GM12878 (cell line): ENCODE results near the gene PPP1R9B. TPM values are rescaled to one million over a fixed set of nuclear protein-coding genes. Genes with fewer than 3 reads are reported as not detected.
A peak's percentile ranks its signal among the peaks of the same experiment; 100 is the strongest.

ENCODE experiments used
- ATAC-seq: fragments of 200-7000 bp; cut with Tn5 transposase; 3 replicates; pipeline ENCODE4 v1.9.1; 2020; ENCODE audit warnings: mild to moderate bottlenecking, moderate library complexity
- BruUV-seq: library from RNA; stranded (reverse); fragments of 400-500 nt; replicated peaks from 2 replicates; lab custom pipeline; 2021; lab: Mats Ljungman, UMichigan
- CTCF ChIA-PET: fragments of 300-600 bp; sonication (Branson Sonifier 250); formaldehyde crosslinking; extraction: SDS; loops from one replicate; lab custom pipeline; 2021; ENCODE audit warnings: inconsistent platforms; lab: Yijun Ruan, JAX
- POLR2A ChIA-PET: fragments of 350-600 bp; formaldehyde crosslinking; extraction: SDS; loops from one replicate; lab custom pipeline; 2021; ENCODE audit warnings: inconsistent platforms; lab: Charles Lee
- RAD21 ChIA-PET: fragments of 300-600 bp; sonication (Branson Sonifier 250); formaldehyde crosslinking; loops from one replicate; lab custom pipeline; 2023; ENCODE audit warnings: antibody characterized with exemption; ENCODE audit not compliant: unreplicated experiment; lab: Charles Lee
- SMC1A ChIA-PET: fragments of 300-600 bp; sonication (Branson Sonifier 250); formaldehyde crosslinking; loops from one replicate; lab custom pipeline; 2023; ENCODE audit not compliant: unreplicated experiment, uncharacterized antibody; lab: Charles Lee
- DNase-seq: peaks from one replicate; pipeline ENCODE4 v3.0.0-alpha.2; 2011; ENCODE audit warnings: low read depth, low spot score
- FAIRE-seq: peaks from 3 replicates; lab custom pipeline; 2011; peaks lifted over from hg19 to GRCh38; lab: Jason Lieb, UNC
- H2AFZ ChIP-seq: 2 replicates; pipeline ENCODE4 v1.6.0; 2011; ENCODE audit warnings: low read depth, low read length, control low read depth; ENCODE audit not compliant: control insufficient read depth
- H3K27ac ChIP-seq: 2 replicates; pipeline ENCODE4 v1.5.1; 2011; ENCODE audit warnings: control low read depth; ENCODE audit not compliant: control insufficient read depth, insufficient read depth
- H3K27me3 ChIP-seq, 2 experiments: replicated peaks in 1 of 2; 2 replicates each; pipeline versions ENCODE4 v1.6.0 to v1.6.1; 2011; ENCODE audit warnings: low read length in 1 of 2; ENCODE audit not compliant: control insufficient read depth in 2 of 2, insufficient read depth in 2 of 2
- H3K36me3 ChIP-seq, 2 experiments: 2 replicates each; pipeline ENCODE4 v1.5.1; 2011; ENCODE audit warnings: low read length in 1 of 2; ENCODE audit not compliant: control insufficient read depth in 2 of 2, insufficient read depth in 2 of 2
- H3K4me1 ChIP-seq: 2 replicates; pipeline ENCODE4 v1.6.1; 2011; ENCODE audit warnings: mild to moderate bottlenecking, low read length, moderate library complexity, mixed read lengths; ENCODE audit not compliant: control insufficient read depth, insufficient read depth
- H3K4me2 ChIP-seq: 2 replicates; pipeline ENCODE4 v1.6.0; 2011; ENCODE audit warnings: control low read depth; ENCODE audit not compliant: control insufficient read depth, insufficient read depth
- H3K4me3 ChIP-seq: fragments of 200-600 bp; sonication (generic); 2 replicates; pipeline ENCODE4 v1.5.1; 2016
- H3K79me2 ChIP-seq: 2 replicates; pipeline ENCODE4 v1.6.0; 2011; ENCODE audit warnings: low read length; ENCODE audit not compliant: control insufficient read depth, insufficient read depth
- H3K9ac ChIP-seq: 2 replicates; pipeline ENCODE4 v1.8.0; 2011; ENCODE audit warnings: low read length, control low read depth, mixed read lengths; ENCODE audit not compliant: control insufficient read depth, insufficient read depth
- H3K9me3 ChIP-seq: replicated peaks from 3 replicates; pipeline ENCODE4 v1.5.1; 2011; ENCODE audit warnings: mild to moderate bottlenecking, low read length; ENCODE audit not compliant: control insufficient read depth, insufficient read depth
- H4K20me1 ChIP-seq: 2 replicates; pipeline ENCODE4 v1.6.0; 2011; ENCODE audit not compliant: control insufficient read depth, insufficient read depth
- CREB1 ChIP-seq: IDR thresholded peaks from 2 replicates; pipeline ENCODE4 v1.6.1; 2012; ENCODE audit warnings: low read depth, mild to moderate bottlenecking, inconsistent platforms
- EGR1 ChIP-seq, 2 experiments: IDR thresholded peaks; 1 replicate in 1 of 2; 2 replicates in 1 of 2; pipeline ENCODE4 v1.6.1; 2011 to 2012; ENCODE audit warnings: low read depth in 2 of 2, low read length in 2 of 2, borderline replicate concordance in 1 of 2, mild to moderate bottlenecking in 1 of 2, moderate library complexity in 1 of 2
- YY1 ChIP-seq: IDR thresholded peaks from 2 replicates; pipeline ENCODE4 v1.6.1; 2011; ENCODE audit warnings: low read depth, mild to moderate bottlenecking, low read length
- WGBS: methylation state at CpG from one replicate; pipeline ENCODE4 v1.1.6; 2016; ENCODE audit warnings: low lambda C conversion rate; ENCODE audit not compliant: insufficient replicate concordance, insufficient coverage; ENCODE audit errors: missing lambda C conversion rate; 5-methylcytosine and 5-hydroxymethylcytosine counted together
- in situ Hi-C: fragments of 300-500 bp; cut with MboI; formaldehyde crosslinking; loops from 9 replicates; pipeline ENCODE4 v1.14.3; 2018; ENCODE audit warnings: mixed read lengths
- intact Hi-C: fragments of 100-400 bp; cut with micrococcal nuclease; formaldehyde crosslinking; loops from one replicate; pipeline ENCODE4 v1.14.2; 2022; ENCODE audit not compliant: unreplicated experiment
- polyA plus RNA-seq, 11 experiments: library from polyadenylated mRNA; depleted of rRNA in 4 of 11; unstranded in 6 of 11; stranded (reverse) in 5 of 11; fragments of >200 nt; fragmentation: Nextera tagmentation in 4 of 11; fragmentation: Illumina TruSeq in 1 of 11; extraction: Ambion mirVana in 4 of 11; extraction: Trizol in 1 of 11; gene quantifications; 1 replicate in 1 of 11; 2 replicates in 10 of 11; pipeline versions ENCODE4 v1.2.1 to v1.2.3, GENCODE V29; 2011 to 2016; ENCODE audit warnings: inconsistent platforms in 2 of 11, missing spikeins in 2 of 11, low read depth in 1 of 11
- total RNA-seq, 4 experiments: library from RNA; depleted of rRNA in 3 of 4; stranded (reverse); fragments of >200 nt in 3 of 4; fragmentation: Illumina TruSeq in 1 of 4; extraction: Trizol in 1 of 4; gene quantifications; 2 replicates each; pipeline versions ENCODE4 v1.2.1 to v1.2.3, GENCODE V29; 2013 to 2021

The PPP1R9B gene
- total and polyA plus RNA-seq, 10 of the 15 experiments (the other 5 are each of a cell fraction or from before 2014, with no cell fraction given): 0.20 to 107 (median 37.5) TPM

DNA sequence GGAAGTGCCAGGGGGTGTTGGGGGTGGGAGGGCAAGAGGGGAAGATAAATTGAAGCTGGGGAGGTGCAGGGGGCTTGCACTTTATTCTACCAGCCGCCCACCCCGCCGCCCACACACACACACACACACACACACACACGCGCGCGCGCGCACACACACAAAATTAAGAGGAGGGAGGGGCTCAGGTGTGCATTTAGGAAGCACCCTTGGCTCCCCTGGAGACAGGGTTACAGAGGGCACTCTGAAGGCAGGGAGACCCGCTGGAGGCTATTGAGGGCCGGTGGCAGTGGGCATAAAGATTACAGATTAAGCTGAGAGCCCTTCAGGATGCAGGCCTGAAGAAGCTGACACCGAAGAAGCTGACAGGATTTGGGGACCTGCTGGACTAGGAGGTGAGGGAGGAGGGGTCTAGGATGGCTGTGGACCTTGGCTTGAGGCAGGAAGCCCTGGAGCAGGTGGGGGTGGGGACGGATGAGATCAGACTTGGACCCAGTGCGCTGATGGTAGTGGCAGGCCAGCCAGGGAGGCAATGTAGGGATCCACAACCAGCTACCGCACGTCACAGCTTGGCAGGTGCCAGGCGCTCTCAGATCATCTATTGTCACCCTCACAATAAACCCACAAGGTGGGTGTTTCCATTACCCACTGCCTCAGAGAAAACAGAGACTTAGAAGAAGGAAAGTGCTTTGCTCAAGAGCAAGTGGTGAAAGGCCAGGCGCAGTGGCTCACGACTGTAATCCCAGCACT, 19.7 kb downstream of the PPP1R9B start:
- Histone ChIP-seq H4K20me1 (no peaks in the 10 kb centered on the region; the same call in 1 of the 2 replicates), H3K4me1 (peaks cover 6% of the 10 kb centered on the region; the same call in 1 of the 2 replicates), H2AFZ (no peak overlapping the region), H3K9me3 (no peaks in the 10 kb centered on the region), H3K27ac (no peak overlapping the region), H3K9ac (no peak overlapping the region), H3K36me3 (peaks cover 4 to 16% of the 10 kb centered on the region in 2 experiments; a peak in 3 of 4 replicates), H3K79me2 (no peaks in the 10 kb centered on the region)
- no peak for FAIRE-seq
- no TSS peak for BruUV-seq
- CTCF ChIA-PET: interaction anchor here (0.7 to 3.1 kb wide), 8 partner anchors 8 to 37 kb away, joined by 3 to 21 read pairs (median 8); partner anchors contain the start of gene PDK2
- DNase-seq: no peak
- 46% methylated on average over 16 of the region's 19 CpGs for WGBS
- SMC1A ChIA-PET: interaction anchor here (0.9 to 1.4 kb wide), 4 partner anchors 9 to 21 kb away, joined by 3 to 4 read pairs (median 4); no protein-coding TSS in a partner anchor
- intact Hi-C loops (no loop called here), in situ Hi-C loops (no loop called here)
- RAD21 ChIA-PET: interaction anchor here (0.7 to 1.8 kb wide), 7 partner anchors 12 to 81 kb away, joined by 3 to 6 read pairs (median 3); no protein-coding TSS in a partner anchor
- POLR2A ChIA-PET: interaction anchor here (0.8 to 1.1 kb wide), 4 partner anchors 18 to 50 kb away, joined by 3 to 4 read pairs (median 4); partner anchors contain the start of gene PDK2
- ATAC-seq: peak; percentile 13
- 0 out of 2 replicates have a peak, but pooled peaks have one; percentile 11 for TF ChIP-seq CREB1
- TF ChIP-seq EGR1 (IDR thresholded peaks at IDR 0.05; ENCODE audit: borderline replicate concordance in 1 of 2, low read depth in 2 of 2, low read length in 2 of 2): peak in 1 of 2 experiments; percentile 61; a peak in 2 of 3 replicates
- TF ChIP-seq YY1: no peak
- TF ChIP-seq, all 136 proteins: peak for 2
- no peak overlapping the region; the same call in 1 of the 2 replicates for H3K4me3 ChIP-seq
- H3K27me3 ChIP-seq: peaks cover 4 to 10% of the 10 kb centered on the region in 2 experiments
- H3K4me2 ChIP-seq: no peak overlapping the region
